SK-N-SH (cell line): ENCODE results near the gene AGAP1.

Experiments
- CHD2 ChIP-seq: fragments of 150-350 bp; IDR thresholded peaks from 2 replicates; pipeline ENCODE4 v1.6.1; 2018; ENCODE audit warnings: low read length; ENCODE audit not compliant: partially characterized antibody
- CTCF ChIP-seq: fragments of 200-600 bp; sonication (generic); IDR thresholded peaks from 2 replicates; pipeline ENCODE4 v1.6.1; 2017; ENCODE audit warnings: antibody characterized with exemption, mild to moderate bottlenecking, moderate library complexity
- EP300 ChIP-seq, 2 experiments: IDR thresholded peaks; 2 replicates each; pipeline versions ENCODE4 v1.4.0 to v1.6.1; 2012; ENCODE audit warnings: borderline replicate concordance in 1 of 2, low read depth in 1 of 2, low read length in 1 of 2
- FOXM1 ChIP-seq: IDR thresholded peaks from 2 replicates; pipeline ENCODE4 v1.4.0; 2012; ENCODE audit warnings: low read depth, mild to moderate bottlenecking
- GABPA ChIP-seq: IDR thresholded peaks from 2 replicates; pipeline ENCODE4 v1.4.0; 2012; ENCODE audit warnings: low read depth, mild to moderate bottlenecking
- POLR2AphosphoS5 ChIP-seq: IDR thresholded peaks from 2 replicates; pipeline ENCODE4 v1.6.1; 2012; ENCODE audit warnings: low read depth, low read length
- USF2 ChIP-seq: fragments of 150-350 bp; IDR thresholded peaks from 2 replicates; pipeline ENCODE4 v1.6.1; 2017; ENCODE audit warnings: antibody characterized with exemption, low read length, low read depth, borderline replicate concordance
- YY1 ChIP-seq: IDR thresholded peaks from 2 replicates; pipeline ENCODE4 v1.4.0; 2012; ENCODE audit warnings: low read depth, mild to moderate bottlenecking
- TF ChIP-seq, protein P1 (sequence below): IDR thresholded peaks from 2 replicates; pipeline ENCODE4 v1.4.0; 2012; ENCODE audit warnings: low read depth
- TF ChIP-seq, protein P2 (sequence below): IDR thresholded peaks from 2 replicates; pipeline ENCODE4 v1.4.0; 2012; ENCODE audit warnings: low read depth, borderline replicate concordance
- TF ChIP-seq, protein P3 (sequence below): IDR thresholded peaks from 2 replicates; pipeline ENCODE4; 2012

DNA sequence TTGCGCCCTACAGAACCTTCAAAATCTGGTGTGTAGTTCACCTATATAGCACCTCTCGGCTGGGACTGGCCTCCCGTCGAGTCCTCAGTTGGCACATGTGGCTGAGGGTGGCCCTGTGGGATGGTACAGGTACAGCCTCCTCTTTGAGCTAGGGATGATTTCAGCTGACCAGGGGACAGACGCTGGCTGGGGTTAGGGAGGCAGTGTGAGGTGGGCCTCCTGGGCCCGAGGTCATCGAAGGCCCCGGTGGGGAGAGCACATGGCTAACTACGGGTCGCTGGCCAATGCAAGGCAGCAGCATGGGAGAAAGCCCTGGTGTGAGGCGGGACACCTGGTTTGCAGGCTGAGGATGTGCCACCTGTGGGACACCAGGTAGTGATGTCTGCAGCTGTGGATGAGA lies 369.6 kb downstream of the AGAP1 start:
- TF ChIP-seq YY1 (no peak), POLR2AphosphoS5 (no peak), CHD2 (no peak), FOXM1 (no peak), CTCF (no peak), GABPA (no peak), USF2 (no peak), EP300 (IDR thresholded peaks at IDR 0.05; ENCODE audit: borderline replicate concordance in 1 of 2, low read depth in 1 of 2, low read length in 1 of 2) (no peak)
- TF ChIP-seq, protein P1, sequence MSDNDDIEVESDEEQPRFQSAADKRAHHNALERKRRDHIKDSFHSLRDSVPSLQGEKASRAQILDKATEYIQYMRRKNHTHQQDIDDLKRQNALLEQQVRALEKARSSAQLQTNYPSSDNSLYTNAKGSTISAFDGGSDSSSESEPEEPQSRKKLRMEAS = no peak
- TF ChIP-seq, protein P2, sequence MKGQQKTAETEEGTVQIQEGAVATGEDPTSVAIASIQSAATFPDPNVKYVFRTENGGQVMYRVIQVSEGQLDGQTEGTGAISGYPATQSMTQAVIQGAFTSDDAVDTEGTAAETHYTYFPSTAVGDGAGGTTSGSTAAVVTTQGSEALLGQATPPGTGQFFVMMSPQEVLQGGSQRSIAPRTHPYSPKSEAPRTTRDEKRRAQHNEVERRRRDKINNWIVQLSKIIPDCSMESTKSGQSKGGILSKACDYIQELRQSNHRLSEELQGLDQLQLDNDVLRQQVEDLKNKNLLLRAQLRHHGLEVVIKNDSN = no peak
- TF ChIP-seq, protein P3, sequence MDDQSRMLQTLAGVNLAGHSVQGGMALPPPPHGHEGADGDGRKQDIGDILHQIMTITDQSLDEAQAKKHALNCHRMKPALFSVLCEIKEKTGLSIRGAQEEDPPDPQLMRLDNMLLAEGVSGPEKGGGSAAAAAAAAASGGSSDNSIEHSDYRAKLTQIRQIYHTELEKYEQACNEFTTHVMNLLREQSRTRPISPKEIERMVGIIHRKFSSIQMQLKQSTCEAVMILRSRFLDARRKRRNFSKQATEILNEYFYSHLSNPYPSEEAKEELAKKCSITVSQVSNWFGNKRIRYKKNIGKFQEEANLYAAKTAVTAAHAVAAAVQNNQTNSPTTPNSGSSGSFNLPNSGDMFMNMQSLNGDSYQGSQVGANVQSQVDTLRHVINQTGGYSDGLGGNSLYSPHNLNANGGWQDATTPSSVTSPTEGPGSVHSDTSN = no peak
